Measurements from ENCODE around the gene BLTP3B. TPM values are rescaled to one million over a fixed set of nuclear protein-coding genes. Genes with fewer than 3 reads are reported as not detected.
A peak's percentile ranks its signal among the peaks of the same experiment; 100 is the strongest.

The BLTP3B gene
- polyA plus RNA-seq, 1 experiment: 28.9 TPM

- CTCF ChIA-PET: interaction anchor here (0.7 to 1.9 kb wide), 4 partner anchors 13 to 252 kb away, joined by 3 to 10 read pairs (median 3); no protein-coding TSS in a partner anchor
- DNase-seq (ENCODE audit: low read depth, low spot score): no peak
- peaks cover 5% of the 10 kb centered on the region for H3K27me3 ChIP-seq (ENCODE audit: control insufficient read depth, insufficient read depth, low read length)
- POLR2A ChIA-PET: no interaction called here
- H3K27ac ChIP-seq (ENCODE audit: low read depth, low read length): no peak overlapping the region
- H3K9me3 ChIP-seq (ENCODE audit: control insufficient read depth, insufficient read depth, low read length): no peaks in the 10 kb centered on the region
- no peak overlapping the region for H3K4me3 ChIP-seq (ENCODE audit: low read depth, low read length)
- TF ChIP-seq CTCF (IDR thresholded peaks at IDR 0.05; ENCODE audit: low read depth, low read length): no peak
Measured at GRCh38 chr12:100168562-100168961, 25.9 kb upstream of the BLTP3B start.

GRCh38 chr12:100166232-100166631 lies 23.6 kb upstream of the BLTP3B start:
- H3K9me3 ChIP-seq (ENCODE audit: control insufficient read depth, insufficient read depth, low read length): no peaks in the 10 kb centered on the region
- H3K4me3 ChIP-seq (ENCODE audit: low read depth, low read length): no peak overlapping the region
- no peak overlapping the region for H3K27ac ChIP-seq (ENCODE audit: low read depth, low read length)
- peaks cover 5% of the 10 kb centered on the region for H3K27me3 ChIP-seq (ENCODE audit: control insufficient read depth, insufficient read depth, low read length)
- TF ChIP-seq CTCF (IDR thresholded peaks at IDR 0.05; ENCODE audit: low read depth, low read length): no peak
- POLR2A ChIA-PET: no interaction called here
- no peak for DNase-seq (ENCODE audit: low read depth, low spot score)
- CTCF ChIA-PET: no interaction called here

- Histone ChIP-seq H3K27ac (ENCODE audit: low read depth, low read length) (no peak overlapping the region), H3K9me3 (ENCODE audit: control insufficient read depth, insufficient read depth, low read length) (no peaks in the 10 kb centered on the region), H3K4me3 (ENCODE audit: low read depth, low read length) (no peak overlapping the region), H3K27me3 (ENCODE audit: control insufficient read depth, insufficient read depth, low read length) (peaks cover 5% of the 10 kb centered on the region)
- DNase-seq (ENCODE audit: low read depth, low spot score): no peak
- TF ChIP-seq CTCF (IDR thresholded peaks at IDR 0.05; ENCODE audit: low read depth, low read length): no peak
- ChIA-PET CTCF (interaction anchor here (3.4 kb wide), 1 partner anchor 11 kb away, joined by 29 read pairs; no protein-coding TSS in a partner anchor), POLR2A (no interaction called here)
Measured at GRCh38 chr12:100165356-100165755, 22.7 kb upstream of the BLTP3B start.

GRCh38 chr12:100164153-100164704 lies 21.6 kb upstream of the BLTP3B start:
- POLR2A ChIA-PET: no interaction called here

More at GRCh38 chr12:100164153-100164704, 21.6 kb upstream of the BLTP3B start:
- CTCF ChIA-PET: interaction anchor here (1.3 to 3.4 kb wide), 2 partner anchors 9 to 10 kb away, joined by 3 to 29 read pairs; no protein-coding TSS in a partner anchor
- DNase-seq (ENCODE audit: low read depth, low spot score): no peak
- Histone ChIP-seq H3K4me3 (ENCODE audit: low read depth, low read length) (peak overlapping the region; percentile 46), H3K27me3 (ENCODE audit: control insufficient read depth, insufficient read depth, low read length) (peaks cover 6% of the 10 kb centered on the region), H3K27ac (ENCODE audit: low read depth, low read length) (no peak overlapping the region), H3K9me3 (ENCODE audit: control insufficient read depth, insufficient read depth, low read length) (no peaks in the 10 kb centered on the region)
- TF ChIP-seq CTCF (IDR thresholded peaks at IDR 0.05; ENCODE audit: low read depth, low read length): no peak

Measured in AG04450 (cell line).